Left hindlimb (tissue), 1 donor: Measurements from ENCODE around the gene SYCE3.

Experiments
- DNase-seq: peaks from one replicate; pipeline ENCODE4 v3.0.0-alpha.2; 2018

Gene SYCE3

GRCh38 chr22:50517495-50518260 lies 45.0 kb downstream of the SYCE3 start:
- no peak for DNase-seq

GRCh38 chr22:50516891-50517290 lies 45.8 kb downstream of the SYCE3 start:
- DNase-seq, result no peak

DNA sequence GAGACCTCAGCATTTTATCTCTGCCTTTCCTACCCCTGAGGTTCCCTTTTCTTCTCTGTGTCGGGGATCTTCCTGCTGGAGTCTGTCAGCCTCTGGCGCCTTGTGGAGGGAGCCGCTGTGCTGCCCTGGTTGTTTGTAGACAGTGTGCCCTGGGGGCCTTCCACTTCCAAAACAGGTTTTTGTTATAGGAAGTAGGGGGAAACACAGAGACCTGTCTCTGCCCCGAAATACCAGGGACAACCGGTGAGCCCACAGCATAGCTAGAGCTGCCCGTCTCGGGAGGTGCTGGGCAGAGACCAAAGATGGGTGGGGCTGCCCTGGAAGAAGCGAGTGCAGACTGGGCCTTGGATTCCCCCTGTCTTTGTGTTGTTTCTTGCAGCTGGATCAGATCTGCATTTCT lies 46.7 kb downstream of the SYCE3 start:
- DNase-seq, result no peak

DNA sequence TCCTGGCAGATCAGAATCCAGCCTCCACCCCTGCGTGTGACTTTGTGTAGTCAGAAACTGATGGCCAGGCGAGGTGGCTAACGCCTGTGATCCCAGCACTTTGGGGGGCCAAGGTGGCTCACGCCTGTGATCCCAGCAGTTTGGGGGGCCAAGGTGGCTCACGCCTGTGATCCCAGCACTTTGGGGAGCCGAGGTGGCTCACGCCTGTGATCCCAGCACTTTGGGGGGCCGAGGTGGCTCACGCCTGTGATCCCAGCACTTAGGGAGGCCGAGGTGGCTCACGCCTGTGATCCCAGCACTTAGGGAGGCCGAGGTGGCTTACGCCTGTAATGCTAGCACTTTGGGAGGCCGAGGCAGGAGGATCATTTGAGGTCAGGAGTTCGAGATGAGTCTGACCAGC lies 49.5 kb downstream of the SYCE3 start:
- DNase-seq, result no peak

GRCh38 chr22:50508897-50509296 lies 53.8 kb downstream of the SYCE3 start:
- no peak for DNase-seq

- DNase-seq, result no peak
Measured at GRCh38 chr22:50507991-50508884, 54.5 kb downstream of the SYCE3 start, which contains the start of gene NCAPH2. TSS of gene NCAPH2 (plus strand) at chr22:50508224. CDS start at chr22:50508338, 114 bp downstream.

DNA sequence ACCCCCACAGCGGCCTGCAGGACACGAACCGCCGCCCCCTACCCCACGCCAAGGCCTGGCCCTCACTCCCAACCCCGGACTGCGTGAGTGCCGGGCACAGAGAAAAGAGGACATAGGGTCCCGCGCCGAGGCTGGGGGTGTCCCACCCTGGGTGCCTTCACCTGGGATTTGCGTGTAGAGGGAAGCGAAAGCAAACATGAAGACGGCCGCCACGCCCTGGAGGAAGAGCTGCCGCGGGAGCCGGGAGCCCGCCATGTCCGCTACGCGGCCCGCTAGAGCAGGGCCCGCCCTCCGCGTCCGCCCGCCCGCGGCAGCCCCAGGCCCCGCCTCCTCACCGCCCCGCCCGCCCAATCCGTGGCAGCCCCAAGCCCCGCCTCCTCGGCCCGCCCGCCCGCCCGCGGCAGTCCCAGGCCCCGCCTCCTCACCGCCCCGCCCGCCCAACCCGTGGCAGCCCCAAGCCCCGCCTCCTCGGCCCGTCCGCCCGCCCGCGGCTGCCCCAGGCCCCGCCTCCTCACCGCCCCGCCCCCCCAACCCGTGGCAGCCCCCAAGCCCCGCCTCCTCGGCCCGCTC lies 55.2 kb downstream of the SYCE3 start, which contains the start of gene LMF2:
LMF2 (minus strand) TSS at position 282 of the 570 bp plus-strand sequence; CDS start at position 255, 27 bp downstream.
- peak; percentile 99 for DNase-seq

DNA sequence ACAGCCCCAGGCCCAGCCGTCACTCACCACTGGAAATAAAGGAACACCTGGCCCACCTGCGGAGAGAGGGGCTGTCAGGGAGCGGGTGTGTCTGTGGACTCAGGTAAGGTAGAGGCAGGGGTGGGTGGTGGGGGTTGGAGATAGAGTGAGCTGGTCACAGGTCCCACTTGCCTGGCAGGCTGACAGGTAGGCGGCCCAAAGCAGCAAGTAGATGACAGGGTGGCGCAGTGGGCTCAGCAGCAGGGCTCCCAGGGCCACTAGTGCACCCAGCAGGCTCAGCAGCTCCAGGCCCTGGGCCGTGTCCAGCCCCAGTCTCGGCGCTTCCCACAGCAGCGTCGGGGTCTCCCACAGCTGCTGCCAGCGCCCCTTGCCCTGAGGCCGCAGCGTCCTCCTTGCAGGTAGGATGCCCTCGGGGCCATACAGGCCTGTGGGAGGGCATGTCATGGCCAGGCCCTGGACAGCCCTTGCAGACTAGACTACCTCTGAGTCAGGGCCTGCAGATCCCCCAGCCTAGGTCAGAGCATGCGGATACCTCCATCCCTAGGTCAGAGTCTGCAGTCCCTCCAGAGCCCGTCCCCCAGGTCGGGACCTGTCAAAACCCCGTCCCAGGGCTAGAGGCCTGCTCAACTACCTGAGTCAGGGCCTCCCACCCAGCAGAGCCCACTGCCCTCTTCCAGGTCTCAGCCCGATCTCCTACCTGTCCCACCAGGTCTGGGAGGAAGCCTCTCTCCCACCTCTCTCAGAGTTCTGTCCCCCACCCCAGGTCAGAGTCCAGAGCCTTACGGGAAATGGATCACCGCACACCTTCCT lies 55.9 kb downstream of the SYCE3 start:
- no peak for DNase-seq

DNA sequence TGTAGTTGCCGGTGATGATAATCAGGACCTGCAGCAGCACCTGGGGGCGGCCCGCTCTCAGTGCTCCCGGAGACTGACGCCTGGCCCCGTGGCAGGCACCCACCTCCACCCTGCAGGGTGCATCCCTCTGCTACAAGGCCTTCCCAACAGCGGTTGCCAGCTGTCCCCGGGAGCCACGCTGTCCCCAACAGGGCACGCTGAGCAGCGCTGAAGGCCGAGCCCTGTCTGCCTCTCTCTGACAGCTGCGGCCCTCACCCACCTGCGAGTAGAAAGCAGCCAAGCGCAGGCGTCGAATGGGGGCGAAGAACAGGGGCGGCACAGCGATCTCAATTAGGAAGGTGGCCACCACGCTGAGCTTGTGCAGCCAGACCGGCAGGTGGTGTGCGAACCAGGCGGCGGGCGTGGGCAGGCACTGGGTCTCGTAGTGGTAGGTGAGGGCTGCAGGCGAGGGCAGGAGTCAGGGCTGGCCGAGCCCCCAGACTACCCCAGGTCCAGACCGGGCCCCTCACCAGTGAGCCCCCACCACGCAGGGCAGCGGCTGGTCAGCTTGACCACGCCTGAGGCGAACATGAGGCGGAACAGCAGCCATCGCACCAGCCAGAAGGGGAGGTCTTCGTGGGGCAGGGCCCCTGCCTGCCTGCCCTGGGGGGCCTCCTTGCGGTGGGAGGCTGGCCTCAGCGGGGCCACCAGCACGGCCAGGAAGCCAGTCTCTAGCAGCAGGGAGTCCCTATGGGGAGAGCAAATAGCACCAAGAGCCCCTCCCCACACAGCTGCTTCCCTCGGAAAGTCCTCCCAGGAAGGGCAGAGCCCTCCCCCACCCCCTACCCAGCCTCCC lies 56.7 kb downstream of the SYCE3 start:
- no peak for DNase-seq

- DNase-seq, result no peak
Measured at GRCh38 chr22:50505276-50505775, 57.4 kb downstream of the SYCE3 start.

GRCh38 chr22:50504369-50505211 lies 58.1 kb downstream of the SYCE3 start:
- DNase-seq, result no peak

DNA sequence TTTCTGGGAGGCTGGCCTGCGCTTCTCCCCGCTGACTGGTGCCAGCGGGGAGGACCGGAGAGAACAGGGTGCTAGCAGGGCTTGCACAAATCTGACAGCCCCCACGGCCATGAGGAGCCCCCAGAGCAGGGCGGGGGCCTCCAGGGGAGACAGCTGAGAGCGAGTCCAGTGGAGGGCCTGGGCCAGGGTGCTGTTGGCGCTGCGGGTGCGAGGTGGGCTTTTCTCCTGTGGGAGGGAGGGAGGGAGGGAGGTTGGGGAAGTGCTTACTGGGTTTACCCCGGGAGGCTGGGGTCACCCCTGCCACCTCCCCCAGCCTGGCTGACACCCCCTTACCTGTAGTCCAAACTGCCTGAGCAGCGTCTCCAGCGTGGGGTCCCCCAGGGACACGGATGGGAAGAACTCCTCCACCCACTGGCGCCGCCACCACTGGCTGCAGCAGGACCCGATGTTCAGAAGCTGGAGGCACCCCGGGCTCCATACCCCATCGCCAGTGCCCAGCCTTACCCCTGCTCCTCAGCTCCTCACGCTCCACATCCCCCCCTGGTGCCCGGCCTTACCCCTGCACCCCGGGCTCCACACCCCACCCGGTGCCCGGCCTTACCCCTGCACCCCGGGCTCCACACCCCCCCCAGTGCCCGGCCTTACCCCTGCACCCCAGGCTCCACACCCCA lies 59.1 kb downstream of the SYCE3 start:
- DNase-seq, result no peak

- DNase-seq, result no peak
Measured at GRCh38 chr22:50502628-50503474, 59.9 kb downstream of the SYCE3 start.

GRCh38 chr22:50502096-50502495 lies 60.6 kb downstream of the SYCE3 start:
- DNase-seq, result no peak
